H9 (cell line): ENCODE measurements around the gene BCAS3. TPM values are rescaled to one million over a fixed set of nuclear protein-coding genes. Genes with fewer than 3 reads are reported as not detected.
A peak's percentile ranks its signal among the peaks of the same experiment; 100 is the strongest.

Experiments used
- DNase-seq: peaks from one replicate; pipeline ENCODE4 v3.0.0-alpha.2; 2017
- H2AFZ ChIP-seq: one replicate; pipeline ENCODE4 v1.6.1; 2013; ENCODE audit warnings: mild to moderate bottlenecking, low read length, control low read depth, moderate library complexity
- H2AK5ac ChIP-seq: 2 replicates; pipeline ENCODE4 v1.6.1; 2013; ENCODE audit warnings: low read length, control low read depth, mixed read lengths; ENCODE audit not compliant: insufficient read length
- H2BK120ac ChIP-seq: one replicate; pipeline ENCODE4 v1.6.1; 2013; ENCODE audit warnings: low read depth, mild to moderate bottlenecking, low read length, control low read depth, inconsistent platforms; ENCODE audit not compliant: poor library complexity, severe bottlenecking
- H2BK12ac ChIP-seq: 2 replicates; pipeline ENCODE4 v1.6.1; 2013; ENCODE audit warnings: low read length, control low read depth, mixed read lengths, low read depth; ENCODE audit not compliant: insufficient read length
- H2BK15ac ChIP-seq: 2 replicates; pipeline ENCODE4 v1.6.1; 2013; ENCODE audit warnings: low read depth, low read length, control low read depth
- H2BK20ac ChIP-seq: one replicate; pipeline ENCODE4 v1.6.1; 2013; ENCODE audit warnings: low read depth, mild to moderate bottlenecking, low read length, control low read depth, inconsistent platforms; ENCODE audit not compliant: poor library complexity, severe bottlenecking
- H2BK5ac ChIP-seq: 2 replicates; pipeline ENCODE4 v1.6.1; 2013; ENCODE audit warnings: low read length, control low read depth, mixed read lengths; ENCODE audit not compliant: insufficient read length
- H3K14ac ChIP-seq: 2 replicates; pipeline ENCODE4 v1.6.1; 2013; ENCODE audit warnings: low read length, control low read depth; ENCODE audit not compliant: insufficient read depth
- H3K18ac ChIP-seq: 2 replicates; pipeline ENCODE4 v1.6.1; 2013; ENCODE audit warnings: low read depth, mild to moderate bottlenecking, mixed read lengths, low read length, control low read depth; ENCODE audit not compliant: insufficient read length
- H3K23ac ChIP-seq: 2 replicates; pipeline ENCODE4 v1.6.1; 2013; ENCODE audit warnings: low read length, control low read depth, mixed read lengths, low read depth; ENCODE audit not compliant: insufficient read length
- H3K23me2 ChIP-seq: 2 replicates; pipeline ENCODE4 v1.6.1; 2013; ENCODE audit warnings: low read depth, mild to moderate bottlenecking, mixed read lengths, low read length, control low read depth; ENCODE audit not compliant: insufficient read length, poor library complexity, severe bottlenecking
- H3K27ac ChIP-seq: 2 replicates; pipeline ENCODE4 v1.5.1; 2013; ENCODE audit warnings: low read length, control low read depth, mixed read lengths, low read depth; ENCODE audit not compliant: insufficient read length
- H3K27me3 ChIP-seq: 2 replicates; pipeline ENCODE4 v1.6.1; 2013; ENCODE audit warnings: low read length, control low read depth, inconsistent platforms; ENCODE audit not compliant: insufficient read depth
- H3K4ac ChIP-seq: 2 replicates; pipeline ENCODE4 v1.6.1; 2013; ENCODE audit warnings: low read depth, mild to moderate bottlenecking, control low read depth, inconsistent platforms, low read length, moderate library complexity
- H3K4me1 ChIP-seq: 2 replicates; pipeline ENCODE4 v1.6.1; 2013; ENCODE audit warnings: low read length, control low read depth, inconsistent platforms; ENCODE audit not compliant: insufficient read depth
- H3K4me2 ChIP-seq: 2 replicates; pipeline ENCODE4 v1.6.1; 2013; ENCODE audit warnings: low read length, control low read depth, mixed read lengths; ENCODE audit not compliant: insufficient read length, insufficient read depth
- H3K56ac ChIP-seq: 2 replicates; pipeline ENCODE4 v1.6.1; 2013; ENCODE audit warnings: low read depth, mild to moderate bottlenecking, mixed read lengths, low read length, control low read depth; ENCODE audit not compliant: insufficient read length
- H3K79me1 ChIP-seq: 2 replicates; pipeline ENCODE4 v1.6.1; 2013; ENCODE audit warnings: low read depth, mild to moderate bottlenecking, moderate library complexity, low read length, control low read depth, inconsistent platforms; ENCODE audit not compliant: insufficient read depth, poor library complexity, severe bottlenecking
- H3K79me2 ChIP-seq: 2 replicates; pipeline ENCODE4 v1.6.1; 2013; ENCODE audit warnings: low read length, control low read depth, inconsistent platforms; ENCODE audit not compliant: insufficient read depth
- H3K9ac ChIP-seq: 2 replicates; pipeline ENCODE4 v1.6.1; 2013; ENCODE audit warnings: low read length, control low read depth, mixed read lengths; ENCODE audit not compliant: insufficient read length; ENCODE audit errors: extremely low read depth
- H3K9me3 ChIP-seq: one replicate; pipeline ENCODE4 v1.6.1; 2013; ENCODE audit warnings: low read depth, low read length, inconsistent platforms; ENCODE audit not compliant: control insufficient read depth
- H3T11ph ChIP-seq: one replicate; pipeline ENCODE4 v1.6.1; 2013; ENCODE audit warnings: mild to moderate bottlenecking, low read length, control low read depth, inconsistent platforms
- H4K20me1 ChIP-seq: one replicate; pipeline ENCODE4 v1.6.1; 2013; ENCODE audit not compliant: control insufficient read depth, insufficient read length, insufficient read depth
- H4K5ac ChIP-seq: 2 replicates; pipeline ENCODE4 v1.6.1; 2013; ENCODE audit warnings: low read depth, mild to moderate bottlenecking, mixed read lengths, low read length, control low read depth; ENCODE audit not compliant: insufficient read length
- H4K8ac ChIP-seq: replicated peaks from 2 replicates; pipeline ENCODE4 v1.6.1; 2013; ENCODE audit warnings: low read length, control low read depth, mixed read lengths, low read depth; ENCODE audit not compliant: insufficient read length
- H4K91ac ChIP-seq: 2 replicates; pipeline ENCODE4 v1.6.1; 2013; ENCODE audit warnings: low read depth, mild to moderate bottlenecking, moderate library complexity, mixed read lengths, low read length, control low read depth; ENCODE audit not compliant: insufficient read length
- H3K27ac Mint-ChIP-seq, 3 experiments: 2 replicates in 2 of 3; 3 replicates in 1 of 3; pipeline ENCODE4 v1.8.0; 2020 to 2021; ENCODE audit warnings: mixed read lengths in 3 of 3, mild to moderate bottlenecking in 1 of 3, moderate library complexity in 1 of 3
- H3K27me3 Mint-ChIP-seq: 2 replicates; pipeline ENCODE4 v1.8.0; 2021; ENCODE audit warnings: low read depth, mild to moderate bottlenecking, moderate library complexity, mixed read lengths
- H3K36me3 Mint-ChIP-seq, 3 experiments: 2 replicates in 2 of 3; 3 replicates in 1 of 3; pipeline ENCODE4 v1.8.0; 2020 to 2021; ENCODE audit warnings: low read depth in 3 of 3, mixed read lengths in 3 of 3; ENCODE audit not compliant: insufficient read depth in 1 of 3
- H3K4me1 Mint-ChIP-seq, 2 experiments: 2 replicates each; pipeline ENCODE4 v1.8.0; 2020; ENCODE audit warnings: mixed read lengths in 2 of 2
- H3K4me3 Mint-ChIP-seq, 2 experiments: 2 replicates in 1 of 2; 3 replicates in 1 of 2; pipeline ENCODE4 v1.8.0; 2020 to 2021; ENCODE audit warnings: mild to moderate bottlenecking in 2 of 2, mixed read lengths in 2 of 2, moderate library complexity in 1 of 2
- H3K9me3 Mint-ChIP-seq, 2 experiments: 2 replicates in 1 of 2; 3 replicates in 1 of 2; pipeline ENCODE4 v1.8.0; 2020; ENCODE audit warnings: mild to moderate bottlenecking in 2 of 2, mixed read lengths in 2 of 2, moderate library complexity in 1 of 2
- CTCF ChIP-seq: fragments of 200-600 bp; sonication (generic); conservative IDR thresholded peaks from 3 replicates; pipeline ENCODE4 v1.8.0; 2021; ENCODE audit warnings: antibody characterized with exemption, mild to moderate bottlenecking
- WGBS: extraction: QIAGEN DNeasy Blood & Tissue Kit; methylation state at CpG from one replicate; pipeline ENCODE4 v1.1.7; 2013; ENCODE audit warnings: missing lambda C conversion rate, low lambda C conversion rate, mixed read lengths; ENCODE audit not compliant: insufficient read length; ENCODE audit errors: extremely low coverage; 5-methylcytosine and 5-hydroxymethylcytosine counted together
- total RNA-seq: library from RNA; stranded (reverse); gene quantifications from 2 replicates; pipeline ENCODE4 v1.2.1, GENCODE V29; 2021

The BCAS3 gene
- total RNA-seq, 1 experiment from 2014 or later = 22.4 TPM

DNA sequence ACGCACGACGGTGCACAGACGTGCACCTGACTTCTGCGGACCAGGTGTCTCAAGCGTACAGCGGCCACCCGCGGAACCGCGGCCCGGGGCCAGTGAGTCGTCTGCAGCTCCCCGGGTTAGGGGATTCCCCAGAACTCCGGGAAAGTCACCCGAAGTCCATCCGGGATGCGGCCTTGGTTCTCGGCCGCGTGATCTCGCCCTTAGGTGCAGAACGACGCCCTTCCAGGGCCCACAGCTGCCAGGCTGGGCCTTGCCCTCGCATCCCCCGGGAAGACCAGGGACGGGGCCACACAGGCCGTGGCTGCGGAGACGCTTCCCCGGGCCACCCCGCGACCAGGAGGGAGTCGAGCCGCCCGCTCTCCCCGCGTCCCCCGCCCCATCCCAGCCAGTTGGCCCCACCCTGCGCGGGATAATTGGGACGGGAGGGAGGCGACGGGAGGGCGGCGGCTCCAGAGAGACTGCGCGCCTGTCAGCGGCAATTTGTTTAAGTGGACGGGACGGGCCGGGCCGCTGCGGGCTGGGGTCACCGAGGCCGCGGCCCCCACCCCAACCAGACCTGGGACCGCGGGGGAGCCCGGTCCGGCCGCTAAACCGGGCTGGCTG lies 718.4 kb downstream of the BCAS3 start:
- H2BK15ac ChIP-seq = no peak overlapping the region
- Mint-ChIP-seq H3K9me3 (peaks cover 0 to 5% of the 10 kb centered on the region in 2 experiments; a peak in 3 of 5 replicates), H3K27ac (no peak overlapping the region), H3K36me3 (no peaks in the 10 kb centered on the region; a peak in 1 of 7 replicates), H3K27me3 (peaks cover 93% of the 10 kb centered on the region), H3K4me3 (peak overlapping the region; percentile 30 to 68; a peak in 3 of 5 replicates), H3K4me1 (peaks cover 18 to 24% of the 10 kb centered on the region in 2 experiments)
- H3K79me1 ChIP-seq = no peaks in the 10 kb centered on the region
- peaks cover 62% of the 10 kb centered on the region for H3K27me3 ChIP-seq
- H3K79me2 ChIP-seq = no peaks in the 10 kb centered on the region
- H3K4me1 ChIP-seq = no peaks in the 10 kb centered on the region
- no peak for TF ChIP-seq CTCF
- H2BK20ac ChIP-seq = no peak overlapping the region
- H3K56ac ChIP-seq = no peak overlapping the region
- no peak for DNase-seq
- no peak overlapping the region for H3K18ac ChIP-seq
- no peak overlapping the region for H3K27ac ChIP-seq
- H4K20me1 ChIP-seq = no peaks in the 10 kb centered on the region
- H3T11ph ChIP-seq = no peak overlapping the region
- no peak overlapping the region for H2BK12ac ChIP-seq
- H3K14ac ChIP-seq = no peak overlapping the region
- no peak overlapping the region for H2AFZ ChIP-seq
- no peak overlapping the region for H2BK120ac ChIP-seq
- H2AK5ac ChIP-seq = no peak overlapping the region
- no peak overlapping the region for H2BK5ac ChIP-seq
- H3K9me3 ChIP-seq = no peaks in the 10 kb centered on the region
- no peak overlapping the region for H3K4ac ChIP-seq
- H4K8ac ChIP-seq = no peak overlapping the region
- no peak overlapping the region for H3K23ac ChIP-seq
- H4K91ac ChIP-seq = no peak overlapping the region
- H3K9ac ChIP-seq = no peak overlapping the region
- no CpG with 5 or more reads among the region's 63 CpGs for WGBS
- peak overlapping the region; percentile 53 for H3K4me2 ChIP-seq
- H3K23me2 ChIP-seq = peaks cover 8% of the 10 kb centered on the region
- H4K5ac ChIP-seq = no peak overlapping the region
